IPS-20b (cell line): ENCODE data around the gene CCDC188.

Source experiments
- H3K27ac ChIP-seq: one replicate; pipeline ENCODE4 v1.5.1; 2013; ENCODE audit warnings: low read length
- H3K27me3 ChIP-seq: 2 replicates; pipeline ENCODE4 v1.6.1; 2013; ENCODE audit warnings: mild to moderate bottlenecking, low read length, inconsistent platforms; ENCODE audit not compliant: insufficient read depth
- H3K36me3 ChIP-seq: 2 replicates; pipeline ENCODE4 v1.6.1; 2013; ENCODE audit warnings: low read depth, mild to moderate bottlenecking, inconsistent platforms, low read length, moderate library complexity; ENCODE audit not compliant: insufficient read depth
- H3K4me1 ChIP-seq: 2 replicates; pipeline ENCODE4 v1.6.1; 2013; ENCODE audit warnings: mild to moderate bottlenecking, control low read depth, inconsistent platforms, low read length, moderate library complexity; ENCODE audit not compliant: insufficient read depth
- H3K4me3 ChIP-seq: 2 replicates; pipeline ENCODE4 v1.5.1; 2013; ENCODE audit warnings: mild to moderate bottlenecking, low read length, inconsistent platforms
- H3K9ac ChIP-seq: 2 replicates; pipeline ENCODE4 v1.6.1; 2013; ENCODE audit warnings: low read depth, mild to moderate bottlenecking, inconsistent platforms, low read length, moderate library complexity
- H3K9me3 ChIP-seq: 2 replicates; pipeline ENCODE4 v1.6.1; 2013; ENCODE audit warnings: mild to moderate bottlenecking, low read depth, low read length, inconsistent platforms; ENCODE audit not compliant: insufficient read depth

The CCDC188 gene

GRCh38 chr22:20133930-20134549, 16.8 kb downstream of the CCDC188 start:
- Histone ChIP-seq H3K27me3 (no peaks in the 10 kb centered on the region; the same call in 1 of the 2 replicates), H3K4me1 (no peaks in the 10 kb centered on the region), H3K36me3 (no peaks in the 10 kb centered on the region), H3K27ac (no peak overlapping the region), H3K9ac (no peak overlapping the region), H3K4me3 (no peak overlapping the region), H3K9me3 (no peaks in the 10 kb centered on the region)

GRCh38 chr22:20132686-20133246, 18.1 kb downstream of the CCDC188 start:
- Histone ChIP-seq H3K27me3 (no peaks in the 10 kb centered on the region; the same call in 1 of the 2 replicates), H3K9me3 (no peaks in the 10 kb centered on the region), H3K4me1 (no peaks in the 10 kb centered on the region), H3K9ac (peak overlapping the region; percentile 41; the same call in 1 of the 2 replicates), H3K36me3 (peaks cover 7% of the 10 kb centered on the region; the same call in 1 of the 2 replicates), H3K4me3 (peak overlapping the region; percentile 67), H3K27ac (no peak overlapping the region)

GRCh38 chr22:20131859-20132685, 18.8 kb downstream of the CCDC188 start:
- no peak overlapping the region for H3K27ac ChIP-seq
- peak overlapping the region; percentile 67 for H3K4me3 ChIP-seq
- H3K27me3 ChIP-seq = no peaks in the 10 kb centered on the region; the same call in 1 of the 2 replicates
- no peaks in the 10 kb centered on the region for H3K4me1 ChIP-seq
- no peaks in the 10 kb centered on the region for H3K9me3 ChIP-seq
- peaks cover 14% of the 10 kb centered on the region for H3K36me3 ChIP-seq
- H3K9ac ChIP-seq = peak overlapping the region; percentile 41; the same call in 1 of the 2 replicates

- H3K36me3 ChIP-seq = peaks cover 20% of the 10 kb centered on the region
- H3K4me3 ChIP-seq = peak within 1 kb of the TSS; percentile 67
- H3K9ac ChIP-seq = peak within 1 kb of the TSS; percentile 58; the same call in 1 of the 2 replicates
- H3K4me1 ChIP-seq = no peaks in the 10 kb centered on the region
- H3K9me3 ChIP-seq = no peaks in the 10 kb centered on the region
- H3K27me3 ChIP-seq = no peaks in the 10 kb centered on the region; the same call in 1 of the 2 replicates
- H3K27ac ChIP-seq = no peak within 1 kb of the TSS
Measured at GRCh38 chr22:20131597-20131858, 19.3 kb downstream of the CCDC188 start, which contains the start of gene ZDHHC8. Gene ZDHHC8, plus strand, starts transcription at chr22:20131804. Its CDS starts 144 bp downstream, at chr22:20131948.

- Histone ChIP-seq H3K9ac (peak overlapping the region; percentile 58; the same call in 1 of the 2 replicates), H3K4me3 (peak overlapping the region; percentile 66; the same call in 1 of the 2 replicates), H3K36me3 (peaks cover 25% of the 10 kb centered on the region), H3K27me3 (no peaks in the 10 kb centered on the region; the same call in 1 of the 2 replicates), H3K27ac (no peak overlapping the region), H3K4me1 (no peaks in the 10 kb centered on the region), H3K9me3 (no peaks in the 10 kb centered on the region)
Measured at GRCh38 chr22:20130731-20131596, 19.9 kb downstream of the CCDC188 start.

GRCh38 chr22:20130319-20130718, 20.5 kb downstream of the CCDC188 start:
- Histone ChIP-seq H3K36me3 (peaks cover 32% of the 10 kb centered on the region), H3K27ac (no peak overlapping the region), H3K4me1 (no peaks in the 10 kb centered on the region), H3K4me3 (peak overlapping the region; percentile 66; the same call in 1 of the 2 replicates), H3K27me3 (no peaks in the 10 kb centered on the region; the same call in 1 of the 2 replicates), H3K9ac (no peak overlapping the region), H3K9me3 (no peaks in the 10 kb centered on the region)

GRCh38 chr22:20129747-20130014, 21.2 kb downstream of the CCDC188 start:
- Histone ChIP-seq H3K9me3 (no peaks in the 10 kb centered on the region), H3K4me3 (no peak overlapping the region), H3K27ac (no peak overlapping the region), H3K36me3 (peaks cover 38% of the 10 kb centered on the region), H3K4me1 (no peaks in the 10 kb centered on the region), H3K27me3 (no peaks in the 10 kb centered on the region; the same call in 1 of the 2 replicates), H3K9ac (no peak overlapping the region)

GRCh38 chr22:20128902-20129746, 21.7 kb downstream of the CCDC188 start:
- Histone ChIP-seq H3K9ac (no peak overlapping the region), H3K27ac (no peak overlapping the region), H3K4me1 (no peaks in the 10 kb centered on the region)

GRCh38 chr22:20128619-20128901, 22.3 kb downstream of the CCDC188 start:
- Histone ChIP-seq H3K9me3 (no peaks in the 10 kb centered on the region), H3K9ac (no peak overlapping the region), H3K4me3 (no peak overlapping the region), H3K27me3 (no peaks in the 10 kb centered on the region; the same call in 1 of the 2 replicates), H3K27ac (no peak overlapping the region), H3K36me3 (peaks cover 49% of the 10 kb centered on the region), H3K4me1 (no peaks in the 10 kb centered on the region)

More at GRCh38 chr22:20128902-20129746, 21.7 kb downstream of the CCDC188 start:
- Histone ChIP-seq H3K9me3 (no peaks in the 10 kb centered on the region), H3K27me3 (no peaks in the 10 kb centered on the region; the same call in 1 of the 2 replicates), H3K4me3 (no peak overlapping the region), H3K36me3 (peaks cover 44% of the 10 kb centered on the region)

- Histone ChIP-seq H3K9ac (no peak overlapping the region), H3K4me1 (no peaks in the 10 kb centered on the region), H3K9me3 (no peaks in the 10 kb centered on the region), H3K36me3 (peaks cover 53% of the 10 kb centered on the region), H3K4me3 (no peak overlapping the region), H3K27ac (no peak overlapping the region), H3K27me3 (no peaks in the 10 kb centered on the region; the same call in 1 of the 2 replicates)
Measured at GRCh38 chr22:20127869-20128618, 22.8 kb downstream of the CCDC188 start.
